Progenitor cell of endocrine pancreas (in vitro differentiated cells): ENCODE measurements around the gene PNPLA4. TPM values are rescaled to one million over a fixed set of nuclear protein-coding genes. Genes with fewer than 3 reads are reported as not detected.

Experiments used
- DNase-seq: peaks from one replicate; pipeline ENCODE4 v3.0.0; 2021; ENCODE audit warnings: low spot score; ENCODE audit not compliant: unreplicated experiment
- H3K27ac Mint-ChIP-seq: 2 replicates; pipeline ENCODE4 v1.8.0; 2021; ENCODE audit warnings: mild to moderate bottlenecking, moderate library complexity, mixed read lengths
- H3K27me3 Mint-ChIP-seq: 2 replicates; pipeline ENCODE4 v1.8.0; 2021; ENCODE audit warnings: mixed read lengths
- H3K36me3 Mint-ChIP-seq: 2 replicates; pipeline ENCODE4 v1.8.0; 2022; ENCODE audit warnings: mixed read lengths; ENCODE audit not compliant: insufficient read depth
- H3K4me1 Mint-ChIP-seq: 2 replicates; pipeline ENCODE4 v1.8.0; 2021; ENCODE audit warnings: low read depth, mixed read lengths
- H3K4me3 Mint-ChIP-seq: 2 replicates; pipeline ENCODE4 v1.8.0; 2021; ENCODE audit warnings: low read depth, mild to moderate bottlenecking, moderate library complexity, mixed read lengths
- H3K9me3 Mint-ChIP-seq: 2 replicates; pipeline ENCODE4 v1.8.0; 2021; ENCODE audit warnings: low read depth, mixed read lengths
- CTCF ChIP-seq: fragments of 200-600 bp; sonication (generic); IDR thresholded peaks from one replicate; pipeline ENCODE4 v1.5.0; 2021; ENCODE audit warnings: antibody characterized with exemption, mild to moderate bottlenecking; ENCODE audit not compliant: unreplicated experiment
- total RNA-seq: library from RNA; stranded (reverse); gene quantifications from 2 replicates; pipeline ENCODE4 v1.2.1, GENCODE V29; 2021

Gene PNPLA4
- total RNA-seq, 1 donor from 2014 or later: 18.1 TPM

- H3K36me3 Mint-ChIP-seq: no peaks in the 10 kb centered on the region
- no peak overlapping the region for H3K4me3 Mint-ChIP-seq
- no peak overlapping the region for H3K27ac Mint-ChIP-seq
- peaks cover 15% of the 10 kb centered on the region for H3K9me3 Mint-ChIP-seq
- no peaks in the 10 kb centered on the region for H3K27me3 Mint-ChIP-seq
- TF ChIP-seq CTCF: no peak
- peaks cover 11% of the 10 kb centered on the region for H3K4me1 Mint-ChIP-seq
- DNase-seq: no peak
Observed at GRCh38 chrX:7953446-7953845, 26.2 kb upstream of the PNPLA4 start.

GRCh38 chrX:7950865-7951264, 23.7 kb upstream of the PNPLA4 start:
- Mint-ChIP-seq H3K4me1 (peaks cover 22% of the 10 kb centered on the region), H3K9me3 (no peaks in the 10 kb centered on the region), H3K4me3 (no peak overlapping the region), H3K27me3 (no peaks in the 10 kb centered on the region), H3K27ac (no peak overlapping the region), H3K36me3 (no peaks in the 10 kb centered on the region)
- no peak for DNase-seq
- no peak for TF ChIP-seq CTCF

- Mint-ChIP-seq H3K4me3 (no peak overlapping the region), H3K4me1 (peaks cover 22% of the 10 kb centered on the region), H3K36me3 (no peaks in the 10 kb centered on the region), H3K9me3 (no peaks in the 10 kb centered on the region), H3K27ac (peak overlapping the region; percentile 18), H3K27me3 (no peaks in the 10 kb centered on the region)
- TF ChIP-seq CTCF: no peak
- no peak for DNase-seq
Observed at GRCh38 chrX:7948483-7948882, 21.3 kb upstream of the PNPLA4 start.

- Mint-ChIP-seq H3K27me3 (no peaks in the 10 kb centered on the region), H3K27ac (no peak overlapping the region), H3K4me1 (peaks cover 23% of the 10 kb centered on the region), H3K36me3 (no peaks in the 10 kb centered on the region), H3K9me3 (no peaks in the 10 kb centered on the region), H3K4me3 (no peak overlapping the region)
- DNase-seq: no peak
- TF ChIP-seq CTCF: no peak
Observed at GRCh38 chrX:7946960-7947359, 19.7 kb upstream of the PNPLA4 start.

- H3K4me3 Mint-ChIP-seq: no peak overlapping the region
- peaks cover 6% of the 10 kb centered on the region for H3K27me3 Mint-ChIP-seq
Observed at GRCh38 chrX:7943600-7944245, 16.5 kb upstream of the PNPLA4 start.

More at GRCh38 chrX:7943600-7944245, 16.5 kb upstream of the PNPLA4 start:
- Mint-ChIP-seq H3K27ac (no peak overlapping the region), H3K9me3 (no peaks in the 10 kb centered on the region), H3K36me3 (no peaks in the 10 kb centered on the region), H3K4me1 (peaks cover 24% of the 10 kb centered on the region)
- DNase-seq: no peak
- no peak for TF ChIP-seq CTCF
